Keratinocyte (primary cell): ENCODE results near the gene EOGT. TPM values are rescaled to one million over a fixed set of nuclear protein-coding genes. Genes with fewer than 3 reads are reported as not detected.

ENCODE experiments used
- DNase-seq: peaks from one replicate; pipeline ENCODE4 v3.0.0-alpha.2; 2011; ENCODE audit warnings: low read depth, missing footprints, low spot score
- FAIRE-seq: peaks from 2 replicates; lab custom pipeline; 2011; peaks lifted over from hg19 to GRCh38; lab: Jason Lieb, UNC
- H2AFZ ChIP-seq: 2 replicates; pipeline ENCODE4 v1.6.0; 2012; ENCODE audit warnings: low read length, control low read depth, inconsistent platforms; ENCODE audit not compliant: control insufficient read depth
- H3K27ac ChIP-seq: 2 replicates; pipeline ENCODE4 v1.5.1; 2011; ENCODE audit warnings: low read length; ENCODE audit not compliant: control insufficient read depth, insufficient read depth
- H3K27me3 ChIP-seq: 3 replicates; pipeline ENCODE4 v1.6.0; 2011; ENCODE audit warnings: low read length; ENCODE audit not compliant: control insufficient read depth, insufficient read depth; ENCODE audit errors: extremely low read depth
- H3K36me3 ChIP-seq, 2 experiments: 2 replicates in 1 of 2; 3 replicates in 1 of 2; pipeline ENCODE4 v1.5.1; 2011; ENCODE audit warnings: low read length in 2 of 2, mild to moderate bottlenecking in 1 of 2; ENCODE audit not compliant: control insufficient read depth in 2 of 2, insufficient read depth in 2 of 2; ENCODE audit errors: extremely low read depth in 1 of 2
- H3K4me1 ChIP-seq: 3 replicates; pipeline ENCODE4 v1.5.1; 2011; ENCODE audit warnings: low read length; ENCODE audit not compliant: control insufficient read depth, insufficient read depth; ENCODE audit errors: extremely low read depth
- H3K4me2 ChIP-seq: 3 replicates; pipeline ENCODE4 v1.6.0; 2011; ENCODE audit warnings: low read depth, low read length; ENCODE audit not compliant: control insufficient read depth, insufficient read depth; ENCODE audit errors: extremely low read depth
- H3K4me3 ChIP-seq, 3 experiments: fragments of 200-600 bp in 1 of 3; sonication (generic) in 1 of 3; 2 replicates in 2 of 3; 3 replicates in 1 of 3; pipeline ENCODE4 v1.5.1; 2011 to 2016; ENCODE audit warnings: low read length in 3 of 3, mild to moderate bottlenecking in 3 of 3, control low read depth in 2 of 3, inconsistent platforms in 1 of 3, low read depth in 1 of 3, mixed read lengths in 1 of 3, mixed run types in 1 of 3, moderate library complexity in 1 of 3; ENCODE audit not compliant: control insufficient read depth in 2 of 3, insufficient read depth in 2 of 3; ENCODE audit errors: extremely low read depth in 1 of 3
- H3K79me2 ChIP-seq: 2 replicates; pipeline ENCODE4 v1.6.0; 2012; ENCODE audit warnings: low read length; ENCODE audit not compliant: control insufficient read depth, insufficient read depth
- H3K9ac ChIP-seq: 3 replicates; pipeline ENCODE4 v1.6.0; 2011; ENCODE audit warnings: low read length; ENCODE audit not compliant: control insufficient read depth, insufficient read depth; ENCODE audit errors: extremely low read depth
- H3K9me1 ChIP-seq: 3 replicates; pipeline ENCODE4 v1.6.0; 2011; ENCODE audit warnings: low read length; ENCODE audit not compliant: control insufficient read depth, insufficient read depth; ENCODE audit errors: extremely low read depth
- H3K9me3 ChIP-seq: 2 replicates; pipeline ENCODE4 v1.5.1; 2012; ENCODE audit warnings: low read depth, low read length; ENCODE audit not compliant: control insufficient read depth
- H4K20me1 ChIP-seq: 3 replicates; pipeline ENCODE4 v1.6.0; 2011; ENCODE audit warnings: low read length; ENCODE audit not compliant: control insufficient read depth, insufficient read depth; ENCODE audit errors: extremely low read depth
- CTCF ChIP-seq, 3 experiments: IDR thresholded peaks in 1 of 3; conservative IDR thresholded peaks in 1 of 3; optimal IDR thresholded peaks in 1 of 3; 2 replicates in 2 of 3; 3 replicates in 1 of 3; pipeline versions ENCODE3 to v1.5.1; 2011; ENCODE audit warnings: low read length in 3 of 3, mild to moderate bottlenecking in 3 of 3, moderate library complexity in 2 of 3, control low read depth in 1 of 3, inconsistent platforms in 1 of 3; ENCODE audit not compliant: insufficient read depth in 2 of 3; ENCODE audit errors: extremely low read depth in 1 of 3
- EZH2 ChIP-seq: IDR thresholded peaks from one replicate; pipeline ENCODE4 v1.6.1; 2012; ENCODE audit warnings: inconsistent platforms, mild to moderate bottlenecking, low read length, moderate library complexity
- dilution Hi-C: fragments of 300-500 bp; cut with MboI; formaldehyde crosslinking; loops from one replicate; pipeline ENCODE4 v1.7.0; 2020; ENCODE audit warnings: low sequenced_read_pairs; ENCODE audit not compliant: extremely low pct_ligation_motif_present
- polyA plus RNA-seq, 5 experiments: library from polyadenylated mRNA; depleted of rRNA in 3 of 5; stranded (reverse) in 3 of 5; stranded (forward) in 1 of 5; unstranded in 1 of 5; fragments of >200 nt; gene quantifications; 1 replicate in 1 of 5; 2 replicates in 3 of 5; 3 replicates in 1 of 5; pipeline versions ENCODE4 v1.2.1 to v1.2.3, GENCODE V29; 2011 to 2012; ENCODE audit warnings: missing spikeins in 2 of 5, low read depth in 1 of 5, low replicate concordance in 1 of 5

Gene EOGT
- polyA plus RNA-seq, 1 donor (not counting 4 experiments of a cell fraction or from before 2014, with no cell fraction given) = 39.0 TPM

DNA sequence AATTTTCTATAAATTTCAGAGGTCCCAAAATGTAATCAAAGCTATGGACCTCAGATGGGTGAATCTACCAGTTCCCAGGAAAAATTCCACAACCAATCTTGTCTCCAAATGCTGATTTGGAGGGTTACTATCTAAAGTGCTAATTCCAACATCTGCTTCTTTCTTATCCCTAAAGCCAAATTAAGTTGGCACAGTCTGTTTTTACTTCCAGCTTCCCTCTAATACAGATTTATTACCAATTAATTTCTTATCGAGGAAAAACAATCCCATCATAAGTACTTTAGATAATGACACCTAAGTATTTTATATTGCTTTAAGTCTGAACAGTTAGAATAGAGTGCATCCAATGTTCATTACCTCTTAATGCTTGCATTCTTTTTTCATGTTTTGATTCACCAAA, 68.3 kb downstream of the EOGT start:
- Histone ChIP-seq H3K9me1 (no peaks in the 10 kb centered on the region), H3K9ac (no peak overlapping the region), H3K36me3 (no peaks in the 10 kb centered on the region), H3K4me1 (no peaks in the 10 kb centered on the region), H3K27me3 (peaks cover 9% of the 10 kb centered on the region), H3K27ac (no peak overlapping the region), H2AFZ (no peak overlapping the region), H3K4me3 (no peak overlapping the region), H3K4me2 (no peak overlapping the region), H4K20me1 (no peaks in the 10 kb centered on the region), H3K9me3 (no peaks in the 10 kb centered on the region), H3K79me2 (no peaks in the 10 kb centered on the region)
- dilution Hi-C loops = no loop called here
- DNase-seq = no peak
- no peak for FAIRE-seq
- TF ChIP-seq CTCF (optimal IDR thresholded peaks at IDR 0.05 in 1 of 3, IDR thresholded peaks at IDR 0.05 in 1 of 3, conservative IDR thresholded peaks at IDR 0.05 in 1 of 3; ENCODE audit: extremely low read depth in 1 of 3, insufficient read depth in 2 of 3, low read length in 3 of 3) (no peak), EZH2 (no peak)

- TF ChIP-seq EZH2 (no peak), CTCF (optimal IDR thresholded peaks at IDR 0.05 in 1 of 3, IDR thresholded peaks at IDR 0.05 in 1 of 3, conservative IDR thresholded peaks at IDR 0.05 in 1 of 3; ENCODE audit: extremely low read depth in 1 of 3, insufficient read depth in 2 of 3, low read length in 3 of 3) (no peak)
- H3K79me2 ChIP-seq = no peaks in the 10 kb centered on the region
- H3K4me2 ChIP-seq = no peak overlapping the region
- H3K9me1 ChIP-seq = no peaks in the 10 kb centered on the region
- dilution Hi-C loops = no loop called here
- H4K20me1 ChIP-seq = no peaks in the 10 kb centered on the region
- H3K4me3 ChIP-seq = no peak overlapping the region
- FAIRE-seq (no peak), DNase-seq (no peak)
- H3K27me3 ChIP-seq = peaks cover 9% of the 10 kb centered on the region
- H2AFZ ChIP-seq = no peak overlapping the region
- H3K9ac ChIP-seq = no peak overlapping the region
- no peaks in the 10 kb centered on the region for H3K36me3 ChIP-seq
- H3K27ac ChIP-seq = no peak overlapping the region
- H3K4me1 ChIP-seq = no peaks in the 10 kb centered on the region
- H3K9me3 ChIP-seq = no peaks in the 10 kb centered on the region
Observed at GRCh38 chr3:68943753-68944500, 69.6 kb downstream of the EOGT start.
